Kasumi-1 (cell line): Measurements from ENCODE around the gene MYBPH.

Source experiments
- DNase-seq, 2 experiments: peaks; one replicate each; lab custom pipeline; 2025; lab: John Stamatoyannopoulos, UW

Gene MYBPH

DNA sequence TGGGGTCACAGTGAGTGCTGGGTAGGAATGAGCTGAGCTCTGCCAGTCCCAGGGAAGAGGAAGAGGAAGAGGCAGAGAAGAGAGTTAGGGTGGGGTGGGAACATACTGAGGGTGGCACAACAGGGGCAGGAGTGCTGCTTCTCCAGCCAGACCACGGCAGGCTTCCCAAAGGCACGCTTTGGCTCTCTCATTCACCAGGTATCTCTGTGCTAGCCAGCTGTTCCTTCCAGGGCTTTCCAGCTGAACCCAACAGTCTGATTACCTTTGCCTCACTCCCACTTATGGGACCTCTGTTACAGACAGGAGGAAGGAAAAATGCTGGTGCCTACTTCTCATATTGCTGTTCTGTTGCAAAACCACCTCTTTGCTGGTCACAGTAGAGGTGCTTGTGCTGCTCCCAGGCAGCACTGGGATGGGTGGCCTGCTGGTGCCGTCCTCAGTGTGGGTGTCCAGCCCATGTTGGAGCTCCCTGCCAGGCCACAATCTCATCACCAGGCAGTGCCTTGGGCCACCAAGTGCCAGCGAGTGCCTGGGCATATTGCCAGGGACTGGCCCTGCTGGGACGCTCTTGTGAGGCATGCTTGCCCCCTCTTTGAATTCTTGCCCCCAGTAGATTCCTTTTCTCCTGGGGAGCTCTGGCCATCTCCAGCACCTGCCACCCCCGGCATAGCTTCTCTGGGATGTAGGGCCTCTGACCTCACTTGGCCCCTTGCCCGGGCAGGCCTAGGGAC lies 46.0 kb downstream of the MYBPH start:
- no peak for DNase-seq

DNA sequence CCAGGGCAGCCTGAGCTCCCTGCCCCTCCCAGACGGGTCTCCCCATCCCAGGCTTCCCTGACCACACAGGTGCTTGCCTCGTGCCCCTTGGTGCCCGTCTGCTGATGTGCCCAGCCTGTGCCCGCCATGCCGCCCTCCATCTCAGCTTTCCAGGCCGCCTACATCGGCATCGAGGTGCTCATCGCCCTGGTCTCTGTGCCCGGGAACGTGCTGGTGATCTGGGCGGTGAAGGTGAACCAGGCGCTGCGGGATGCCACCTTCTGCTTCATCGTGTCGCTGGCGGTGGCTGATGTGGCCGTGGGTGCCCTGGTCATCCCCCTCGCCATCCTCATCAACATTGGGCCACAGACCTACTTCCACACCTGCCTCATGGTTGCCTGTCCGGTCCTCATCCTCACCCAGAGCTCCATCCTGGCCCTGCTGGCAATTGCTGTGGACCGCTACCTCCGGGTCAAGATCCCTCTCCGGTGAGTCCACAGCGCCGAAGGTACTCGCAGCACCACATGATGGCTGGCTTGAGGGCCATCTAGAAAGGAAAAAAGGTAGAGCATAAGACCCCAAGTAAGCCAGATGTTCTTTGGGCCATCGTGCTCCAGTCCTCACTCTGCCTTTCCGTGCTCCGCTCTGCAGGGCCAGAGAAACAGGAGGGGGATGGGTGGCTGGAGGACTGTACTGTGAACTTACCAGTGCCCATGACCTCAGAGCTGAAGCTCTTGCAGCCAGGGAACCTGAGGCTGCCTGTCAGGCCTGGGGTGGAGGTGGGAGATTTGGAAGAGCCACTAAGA lies 46.7 kb downstream of the MYBPH start:
- DNase-seq: no peak

DNA sequence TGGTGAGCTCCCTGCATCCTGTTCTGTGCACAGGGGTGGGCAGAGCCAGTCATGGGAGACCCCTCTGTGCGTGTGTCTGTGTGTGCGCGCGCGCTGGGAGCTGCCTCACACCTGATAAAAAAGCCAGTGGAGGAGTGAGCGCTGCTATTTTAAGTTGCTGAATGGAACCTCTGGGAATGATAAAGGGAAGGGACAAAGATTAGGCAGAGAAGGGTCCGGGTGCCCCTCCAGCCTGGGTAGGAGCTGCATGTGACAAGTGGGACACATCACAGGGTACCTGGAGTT lies 47.3 kb downstream of the MYBPH start:
- DNase-seq: no peak

DNA sequence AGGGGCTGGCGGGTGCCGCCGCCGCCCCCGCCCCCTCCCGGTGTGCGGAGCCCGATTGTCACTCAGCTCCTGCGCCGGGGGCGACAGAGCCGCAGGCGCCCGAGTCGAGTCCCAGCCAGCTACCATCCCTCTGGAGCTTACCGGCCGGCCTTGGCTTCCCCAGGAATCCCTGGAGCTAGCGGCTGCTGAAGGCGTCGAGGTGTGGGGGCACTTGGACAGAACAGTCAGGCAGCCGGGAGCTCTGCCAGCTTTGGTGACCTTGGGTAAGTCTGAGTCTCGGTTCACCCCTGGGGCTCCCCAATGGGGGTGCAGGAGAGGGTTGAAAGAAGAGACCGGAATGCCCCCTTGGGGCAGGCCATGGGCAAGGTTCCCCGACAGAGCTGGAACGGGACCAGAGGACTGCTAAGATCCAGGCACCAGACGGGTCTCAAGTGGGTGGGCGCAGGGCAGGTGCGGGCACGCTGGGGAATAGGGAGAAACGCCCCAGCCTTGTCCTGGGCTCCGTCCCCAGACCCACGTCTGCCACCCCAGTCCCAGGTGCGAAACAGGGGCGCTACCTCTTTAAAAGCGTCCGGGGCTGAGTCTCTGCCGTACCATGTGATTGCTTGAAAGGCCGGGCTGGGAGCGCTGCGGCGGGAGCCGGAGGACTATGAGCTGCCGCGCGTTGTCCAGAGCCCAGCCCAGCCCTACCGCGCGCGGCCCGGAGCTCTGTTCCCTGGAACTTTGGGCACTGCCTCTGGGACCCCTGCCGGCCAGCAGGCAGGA lies 47.8 kb downstream of the MYBPH start, which contains the start of gene ADORA1:
ADORA1 (plus strand) TSS at position 61 of the 765 bp plus-strand sequence. CDS start 1,116 bp downstream, outside the sequence.
- DNase-seq: no peak

DNA sequence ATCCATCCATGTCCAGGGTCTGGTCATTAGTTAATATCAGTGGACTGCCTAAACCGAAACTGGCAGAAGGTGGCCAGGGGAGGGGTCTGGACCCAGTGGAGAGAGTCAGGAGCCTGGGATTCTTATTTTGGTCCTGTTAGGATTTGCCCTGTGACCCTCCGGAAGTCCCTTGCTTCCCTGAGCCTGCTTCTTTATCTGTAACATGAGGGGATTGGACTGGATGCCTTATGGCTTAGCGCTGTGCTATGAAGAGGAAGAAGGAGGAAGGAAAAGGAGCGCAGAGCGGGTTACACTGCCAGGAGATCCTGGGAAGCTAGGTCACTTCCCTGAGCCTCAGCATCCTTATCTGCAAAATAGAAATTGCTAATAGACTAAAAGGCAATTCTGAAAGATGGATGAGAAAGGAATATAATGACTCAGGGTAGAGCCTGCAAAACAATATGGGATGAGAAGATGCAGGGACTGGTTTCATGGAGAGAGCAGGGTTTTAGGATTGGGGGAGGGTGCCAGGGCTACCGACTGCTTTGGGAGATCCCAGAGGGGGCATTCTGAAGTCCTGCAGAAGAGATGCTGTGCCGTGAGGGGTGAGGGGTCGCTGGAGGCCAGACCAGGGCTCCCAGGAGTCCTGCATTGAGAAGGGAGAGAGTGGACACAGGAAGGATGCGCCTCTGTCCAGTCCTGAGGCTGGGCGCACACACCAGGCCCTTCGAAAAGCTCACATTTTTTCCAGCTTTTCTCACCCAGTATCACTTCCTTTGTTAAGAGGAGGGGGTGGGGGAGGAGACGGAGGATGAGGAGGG lies 48.6 kb downstream of the MYBPH start:
- no peak for DNase-seq

DNA sequence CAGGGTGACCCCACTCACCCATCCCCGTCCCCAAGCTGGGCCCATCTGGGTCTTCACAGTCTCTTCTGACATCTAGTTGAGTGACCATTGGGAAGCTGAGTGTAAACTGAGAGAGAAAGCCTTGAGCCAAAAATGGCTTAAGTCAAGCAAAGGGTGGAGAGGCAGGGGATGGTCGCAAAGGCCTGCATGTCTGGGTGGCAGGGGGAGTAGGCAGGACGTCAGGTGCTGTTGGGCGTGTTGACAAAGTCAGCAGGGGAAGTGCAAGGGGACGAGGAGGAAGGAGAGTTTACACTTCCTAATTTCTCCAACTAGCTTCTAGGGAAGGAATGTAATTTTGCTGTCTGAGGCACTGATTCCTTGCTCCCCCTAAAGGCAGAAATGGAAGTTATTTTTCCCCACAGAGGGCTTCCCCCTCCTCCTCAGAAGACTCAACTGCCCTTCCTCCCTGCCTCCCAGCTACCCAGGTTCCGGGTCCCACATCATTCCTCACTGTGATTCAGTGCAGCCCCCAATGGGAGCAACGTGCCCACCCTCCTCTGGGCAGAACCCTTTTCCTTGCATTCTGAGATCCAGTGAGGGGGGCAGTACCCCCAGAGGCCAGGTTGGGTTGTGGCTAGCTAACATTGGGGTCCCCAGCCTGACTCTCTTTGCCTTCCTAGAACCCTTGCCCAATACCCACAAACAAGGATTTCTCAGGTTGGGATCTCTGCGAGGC lies 49.3 kb downstream of the MYBPH start:
- peak; percentile 13 to 22 for DNase-seq

DNA sequence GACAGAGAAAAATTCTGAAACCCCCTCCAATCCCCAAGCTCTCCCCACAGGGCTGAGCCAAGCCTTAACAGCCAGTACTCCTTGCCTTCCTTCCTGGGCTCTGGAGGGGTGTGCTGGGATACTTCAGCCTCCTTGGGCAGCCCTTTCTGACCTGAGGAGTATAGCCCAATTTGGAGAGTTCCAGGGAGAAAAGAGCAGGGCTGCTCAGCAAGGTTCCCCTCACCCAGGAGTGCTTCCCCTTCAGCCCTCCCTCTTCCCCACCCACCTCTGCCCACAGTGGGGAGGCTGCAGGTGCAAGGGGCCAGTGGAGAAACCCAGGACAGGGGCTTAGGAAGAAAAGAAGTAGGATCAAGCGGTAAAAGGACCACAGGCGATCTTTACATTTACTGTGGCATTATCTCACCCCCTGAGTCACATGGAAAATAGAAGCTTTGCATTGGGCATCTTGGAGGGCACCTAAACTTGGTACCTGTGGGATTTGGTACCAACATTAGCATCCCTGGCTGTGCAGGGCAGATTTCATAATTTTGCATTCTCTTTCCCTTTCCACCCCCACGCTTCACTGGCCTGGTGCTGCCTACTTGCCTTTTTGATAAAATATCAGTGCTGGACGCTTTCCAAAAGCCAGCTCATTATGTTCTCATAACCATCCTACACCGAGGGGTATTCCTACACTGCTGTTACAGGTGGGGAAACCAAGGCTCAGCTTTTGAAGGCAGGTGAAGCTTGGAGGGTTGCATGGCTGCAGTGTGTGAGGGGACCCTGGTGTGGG lies 50.9 kb downstream of the MYBPH start:
- no peak for DNase-seq

DNA sequence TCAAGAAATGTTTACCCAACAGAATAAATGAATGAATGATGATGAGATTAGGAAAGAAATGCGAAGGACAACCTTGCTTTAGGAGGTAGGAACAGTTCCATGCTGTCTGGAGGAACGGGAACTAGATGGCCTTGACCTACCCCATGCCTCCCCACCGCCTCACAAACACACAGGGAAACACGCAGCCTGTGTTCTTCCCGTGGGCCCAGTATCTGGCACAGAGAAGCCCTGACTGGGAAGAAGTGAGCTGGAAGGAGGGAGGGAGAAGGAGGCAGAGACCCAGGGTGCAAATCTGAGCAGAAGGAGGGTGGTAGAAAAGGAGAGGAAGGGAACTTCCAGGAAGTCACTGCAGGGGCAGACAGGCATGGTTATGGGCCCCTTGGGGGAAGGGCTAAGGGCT lies 51.6 kb downstream of the MYBPH start:
- DNase-seq: no peak

DNA sequence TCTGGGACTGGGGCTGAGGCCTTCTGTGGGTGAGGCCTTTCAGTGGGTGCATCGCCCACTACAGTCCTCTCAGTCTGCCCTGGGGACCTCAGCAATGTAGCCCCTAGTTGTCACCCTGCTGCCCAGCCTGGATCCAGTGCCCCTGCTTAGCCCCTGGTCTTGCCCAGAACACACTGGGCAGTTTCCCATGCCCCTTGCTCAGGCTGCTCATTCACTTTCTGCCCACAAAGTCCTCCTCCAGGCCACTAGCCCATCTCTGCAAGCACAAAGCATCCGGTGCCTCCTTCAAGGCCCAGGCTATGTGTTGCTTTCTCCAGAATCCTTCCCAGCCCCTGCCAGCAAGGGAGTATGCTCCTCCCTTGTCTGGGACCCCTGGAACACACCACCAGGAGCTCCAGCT lies 53.5 kb downstream of the MYBPH start:
- DNase-seq: no peak

DNA sequence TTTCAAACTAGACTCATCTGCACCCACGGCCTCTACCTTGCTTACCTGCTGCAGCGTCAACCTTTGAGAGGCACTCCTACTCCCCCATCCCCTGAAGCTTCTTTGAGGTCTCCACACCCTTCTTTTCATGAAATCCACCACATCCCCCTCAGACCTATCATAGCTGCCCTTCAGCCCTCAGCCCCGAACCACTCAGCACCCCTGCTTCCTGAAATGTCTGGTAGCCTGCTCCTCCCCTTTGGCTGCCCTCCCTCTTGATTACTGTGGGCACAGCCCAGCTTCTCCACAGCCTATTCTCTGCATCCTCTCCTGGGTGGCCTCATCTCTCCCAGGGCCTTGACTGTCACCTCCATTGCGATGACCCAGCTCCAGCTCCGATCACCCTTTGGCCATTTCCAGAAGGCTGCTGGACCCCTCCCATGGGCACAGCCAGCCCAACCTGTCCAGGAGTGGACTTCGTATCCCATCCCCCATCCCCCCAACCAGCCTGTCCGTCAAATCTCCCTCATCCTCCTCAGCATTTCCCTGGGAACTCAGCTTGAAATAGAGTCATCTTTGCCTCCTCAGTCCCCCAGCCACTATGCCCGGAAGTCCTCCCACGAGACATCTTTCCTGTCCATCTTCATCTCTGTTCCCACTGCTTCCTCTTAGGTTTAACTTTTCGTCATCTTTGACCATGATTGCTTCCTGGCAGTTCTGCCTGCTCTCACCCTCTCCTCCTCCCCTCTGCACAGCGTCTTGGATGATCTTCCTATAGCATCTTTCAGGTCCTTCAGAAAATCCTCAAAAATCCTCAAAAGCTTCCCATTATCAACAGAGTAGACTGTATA lies 54.2 kb downstream of the MYBPH start:
- peak; percentile 79 to 89 for DNase-seq

DNA sequence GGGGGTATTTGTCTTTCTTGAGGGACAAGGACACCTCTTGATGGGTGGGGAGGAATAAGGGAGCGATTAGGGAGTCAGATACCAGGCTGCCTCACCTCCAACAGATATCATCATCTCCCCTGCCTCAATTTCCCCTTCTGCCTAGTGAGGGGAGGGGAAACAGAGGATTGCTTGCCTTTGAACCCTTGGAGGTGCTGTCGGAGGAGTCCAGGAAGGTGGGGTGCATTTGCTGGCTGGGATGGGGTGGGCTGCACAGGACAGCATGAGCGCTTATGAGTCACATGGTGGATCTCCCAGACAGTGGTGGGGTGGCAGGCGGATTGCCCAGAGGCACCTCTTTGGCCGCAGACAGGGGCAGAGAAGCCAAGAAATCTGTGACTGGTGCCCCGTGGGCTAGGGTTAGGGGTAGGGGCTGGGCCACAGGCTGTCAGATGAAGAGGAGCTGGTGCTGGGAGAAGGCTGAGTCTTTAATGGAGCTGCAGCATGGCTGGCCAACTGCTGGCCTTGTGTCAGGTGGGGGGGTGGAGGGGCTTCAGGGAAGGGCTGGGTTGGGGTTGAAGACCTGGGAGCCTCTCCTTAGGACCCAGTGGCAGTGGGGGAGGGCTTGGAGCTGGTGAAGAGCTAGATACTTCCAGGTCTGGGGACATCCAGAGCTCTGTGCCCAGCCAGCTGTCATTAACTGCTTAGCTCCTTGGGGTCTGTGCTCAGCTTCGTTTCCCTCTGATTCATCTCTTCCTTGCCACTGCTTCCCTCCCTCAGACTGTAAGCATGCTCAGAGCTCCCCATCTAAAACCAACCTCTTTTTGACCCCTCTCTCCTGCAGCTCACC lies 55.1 kb downstream of the MYBPH start:
- DNase-seq: peak; percentile 36 to 45
